ENCODE measurements around the gene SCEL. TPM values are rescaled to one million over a fixed set of nuclear protein-coding genes. Genes with fewer than 3 reads are reported as not detected.

The SCEL gene
- total RNA-seq (ENCODE audit: unreplicated experiment): not detected
- long read RNA-seq: 0 reads

- peaks cover 3% of the 10 kb centered on the region for H3K4me1 Mint-ChIP-seq (ENCODE audit: low read depth, unreplicated experiment)
- H3K36me3 Mint-ChIP-seq (ENCODE audit: unreplicated experiment): no peaks in the 10 kb centered on the region
- H3K27me3 Mint-ChIP-seq (ENCODE audit: unreplicated experiment): no peaks in the 10 kb centered on the region
- TF ChIP-seq, protein P1, sequence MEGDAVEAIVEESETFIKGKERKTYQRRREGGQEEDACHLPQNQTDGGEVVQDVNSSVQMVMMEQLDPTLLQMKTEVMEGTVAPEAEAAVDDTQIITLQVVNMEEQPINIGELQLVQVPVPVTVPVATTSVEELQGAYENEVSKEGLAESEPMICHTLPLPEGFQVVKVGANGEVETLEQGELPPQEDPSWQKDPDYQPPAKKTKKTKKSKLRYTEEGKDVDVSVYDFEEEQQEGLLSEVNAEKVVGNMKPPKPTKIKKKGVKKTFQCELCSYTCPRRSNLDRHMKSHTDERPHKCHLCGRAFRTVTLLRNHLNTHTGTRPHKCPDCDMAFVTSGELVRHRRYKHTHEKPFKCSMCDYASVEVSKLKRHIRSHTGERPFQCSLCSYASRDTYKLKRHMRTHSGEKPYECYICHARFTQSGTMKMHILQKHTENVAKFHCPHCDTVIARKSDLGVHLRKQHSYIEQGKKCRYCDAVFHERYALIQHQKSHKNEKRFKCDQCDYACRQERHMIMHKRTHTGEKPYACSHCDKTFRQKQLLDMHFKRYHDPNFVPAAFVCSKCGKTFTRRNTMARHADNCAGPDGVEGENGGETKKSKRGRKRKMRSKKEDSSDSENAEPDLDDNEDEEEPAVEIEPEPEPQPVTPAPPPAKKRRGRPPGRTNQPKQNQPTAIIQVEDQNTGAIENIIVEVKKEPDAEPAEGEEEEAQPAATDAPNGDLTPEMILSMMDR (IDR thresholded peaks at IDR 0.05; ENCODE audit: partially characterized antibody, unreplicated experiment): no peak
- no peaks in the 10 kb centered on the region for H3K9me3 Mint-ChIP-seq (ENCODE audit: unreplicated experiment)
- H3K27ac Mint-ChIP-seq (ENCODE audit: unreplicated experiment): no peak within 1 kb of the TSS
- no peak for DNase-seq
- no peak within 1 kb of the TSS for H3K4me3 Mint-ChIP-seq (ENCODE audit: unreplicated experiment)
These were observed at the start of gene SCEL for GRCh38 chr13:77535448-77535847. Gene SCEL (plus strand): TSS chr13:77535706. CDS start chr13:77555876, 20,170 bp downstream.

- Mint-ChIP-seq H3K36me3 (ENCODE audit: unreplicated experiment) (no peaks in the 10 kb centered on the region), H3K9me3 (ENCODE audit: unreplicated experiment) (no peaks in the 10 kb centered on the region), H3K27ac (ENCODE audit: unreplicated experiment) (no peak overlapping the region), H3K4me3 (ENCODE audit: unreplicated experiment) (no peak overlapping the region), H3K27me3 (ENCODE audit: unreplicated experiment) (peaks cover 1% of the 10 kb centered on the region), H3K4me1 (ENCODE audit: low read depth, unreplicated experiment) (no peaks in the 10 kb centered on the region)
- TF ChIP-seq, protein P1 (IDR thresholded peaks at IDR 0.05; ENCODE audit: partially characterized antibody, unreplicated experiment): no peak
- DNase-seq: no peak
These were observed 45.8 kb upstream of the SCEL start for GRCh38 chr13:77489566-77490337.

DNA sequence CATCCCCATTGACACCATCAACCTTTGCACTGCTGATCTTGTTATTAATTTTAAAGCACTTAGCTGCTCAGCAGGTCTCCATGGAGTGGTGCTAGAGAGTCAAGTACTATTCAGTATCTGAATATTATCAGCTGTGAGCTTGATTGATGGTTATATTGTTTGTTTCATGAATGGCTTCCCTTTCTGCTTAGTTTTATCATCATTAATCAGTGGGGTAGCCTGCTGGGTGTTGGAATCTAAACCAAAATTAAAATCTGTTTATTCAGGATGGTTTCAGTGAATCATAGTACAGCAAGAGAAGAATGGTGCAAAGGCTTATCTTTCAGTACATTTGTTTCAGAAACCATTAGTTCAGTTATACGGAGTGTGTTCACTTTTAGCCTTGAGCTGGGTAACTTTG is 42.5 kb upstream of the SCEL start:
- TF ChIP-seq, protein P1 (IDR thresholded peaks at IDR 0.05; ENCODE audit: partially characterized antibody, unreplicated experiment): no peak
- Mint-ChIP-seq H3K36me3 (ENCODE audit: unreplicated experiment) (no peaks in the 10 kb centered on the region), H3K9me3 (ENCODE audit: unreplicated experiment) (no peaks in the 10 kb centered on the region), H3K27me3 (ENCODE audit: unreplicated experiment) (peaks cover 2% of the 10 kb centered on the region), H3K27ac (ENCODE audit: unreplicated experiment) (no peak overlapping the region), H3K4me3 (ENCODE audit: unreplicated experiment) (no peak overlapping the region), H3K4me1 (ENCODE audit: low read depth, unreplicated experiment) (peaks cover 8% of the 10 kb centered on the region)
- no peak for DNase-seq

DNA sequence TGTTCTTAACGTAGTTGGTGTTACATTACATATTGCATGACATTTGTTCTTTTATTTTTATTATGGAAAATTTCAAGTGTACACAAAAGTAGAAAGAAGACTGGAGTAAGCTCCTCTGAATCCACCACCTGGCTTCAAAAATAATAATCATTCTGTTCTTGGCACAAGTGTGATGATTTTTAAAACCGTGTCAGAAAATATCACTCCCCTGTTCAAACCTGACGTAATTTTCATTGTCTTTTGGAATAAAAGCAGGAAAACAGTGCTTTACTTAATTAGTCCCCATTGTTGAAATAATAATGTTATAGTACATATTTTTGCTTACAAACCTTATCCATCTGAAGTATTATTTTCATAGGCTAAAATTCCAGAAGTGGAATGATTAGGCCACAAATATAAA is 41.3 kb upstream of the SCEL start:
- peaks cover 14% of the 10 kb centered on the region for H3K4me1 Mint-ChIP-seq (ENCODE audit: low read depth, unreplicated experiment)
- peaks cover 2% of the 10 kb centered on the region for H3K27me3 Mint-ChIP-seq (ENCODE audit: unreplicated experiment)
- no peaks in the 10 kb centered on the region for H3K36me3 Mint-ChIP-seq (ENCODE audit: unreplicated experiment)
- no peak overlapping the region for H3K27ac Mint-ChIP-seq (ENCODE audit: unreplicated experiment)
- TF ChIP-seq, protein P1 (IDR thresholded peaks at IDR 0.05; ENCODE audit: partially characterized antibody, unreplicated experiment): no peak
- H3K4me3 Mint-ChIP-seq (ENCODE audit: unreplicated experiment): no peak overlapping the region
- no peak for DNase-seq
- no peaks in the 10 kb centered on the region for H3K9me3 Mint-ChIP-seq (ENCODE audit: unreplicated experiment)

GRCh38 chr13:77497350-77497749 is 38.2 kb upstream of the SCEL start:
- H3K4me3 Mint-ChIP-seq (ENCODE audit: unreplicated experiment): no peak overlapping the region
- H3K36me3 Mint-ChIP-seq (ENCODE audit: unreplicated experiment): no peaks in the 10 kb centered on the region
- peaks cover 30% of the 10 kb centered on the region for H3K4me1 Mint-ChIP-seq (ENCODE audit: low read depth, unreplicated experiment)
- peaks cover 7% of the 10 kb centered on the region for H3K27me3 Mint-ChIP-seq (ENCODE audit: unreplicated experiment)
- TF ChIP-seq, protein P1 (IDR thresholded peaks at IDR 0.05; ENCODE audit: partially characterized antibody, unreplicated experiment): no peak
- no peak overlapping the region for H3K27ac Mint-ChIP-seq (ENCODE audit: unreplicated experiment)
- DNase-seq: no peak
- peaks cover 2% of the 10 kb centered on the region for H3K9me3 Mint-ChIP-seq (ENCODE audit: unreplicated experiment)

Data from glutamatergic neuron (in vitro differentiated cells).